Kasumi-1 (cell line): Measurements from ENCODE around the gene COQ2.
"Not testable (repeated sequence)": the region's sequence is repeated elsewhere in the genome, so short reads cannot be mapped to it uniquely, and the experiment has no call there.

Experiments used
- DNase-seq, 2 experiments: peaks; one replicate each; lab custom pipeline; 2025; lab: John Stamatoyannopoulos, UW

Gene COQ2

GRCh38 chr4:83248486-83248885, 36.1 kb downstream of the COQ2 start:
- DNase-seq = no peak

- DNase-seq = no peak
These were observed 36.9 kb downstream of the COQ2 start for GRCh38 chr4:83247415-83248357.

- DNase-seq = no peak
These were observed 43.5 kb downstream of the COQ2 start for GRCh38 chr4:83241132-83241531.

- peak; percentile 47 to 64 for DNase-seq
These were observed 44.2 kb downstream of the COQ2 start for GRCh38 chr4:83240379-83240875.

GRCh38 chr4:83238393-83239248, 46.0 kb downstream of the COQ2 start:
- no peak for DNase-seq

GRCh38 chr4:83237591-83237990, 47.0 kb downstream of the COQ2 start:
- DNase-seq = no peak

- DNase-seq = not testable (repeated sequence)
These were observed 48.9 kb downstream of the COQ2 start for GRCh38 chr4:83235645-83236133.

GRCh38 chr4:83234902-83235644, 49.5 kb downstream of the COQ2 start:
- no peak for DNase-seq

GRCh38 chr4:83234387-83234786, 50.2 kb downstream of the COQ2 start:
- not testable (repeated sequence) for DNase-seq

- DNase-seq = peak in 1 of 2 experiments; percentile 5
These were observed 52.5 kb downstream of the COQ2 start for GRCh38 chr4:83232082-83232481.

- peak; percentile 40 to 43 for DNase-seq
These were observed 53.0 kb downstream of the COQ2 start for GRCh38 chr4:83231620-83232076.

- DNase-seq = no peak
These were observed 53.7 kb downstream of the COQ2 start for GRCh38 chr4:83230928-83231327.

- DNase-seq = no peak
These were observed 54.8 kb downstream of the COQ2 start for GRCh38 chr4:83229791-83230190.

GRCh38 chr4:83228231-83228630, 56.4 kb downstream of the COQ2 start:
- no peak for DNase-seq

GRCh38 chr4:83224502-83225197, 59.9 kb downstream of the COQ2 start:
- DNase-seq = no peak

- DNase-seq = no peak
These were observed 60.8 kb downstream of the COQ2 start for GRCh38 chr4:83223781-83224180.

GRCh38 chr4:83221897-83222441, 62.6 kb downstream of the COQ2 start:
- no peak for DNase-seq

- DNase-seq = no peak
These were observed 65.0 kb downstream of the COQ2 start for GRCh38 chr4:83219344-83220331.
